Measurements from ENCODE around the gene CASP6. TPM values are rescaled to one million over a fixed set of nuclear protein-coding genes. Genes with fewer than 3 reads are reported as not detected.

Gene CASP6
- total and polyA plus RNA-seq, 2 donors (not counting 1 experiment from before 2014, with no cell fraction given) = 7.7 to 11.6 TPM

DNA sequence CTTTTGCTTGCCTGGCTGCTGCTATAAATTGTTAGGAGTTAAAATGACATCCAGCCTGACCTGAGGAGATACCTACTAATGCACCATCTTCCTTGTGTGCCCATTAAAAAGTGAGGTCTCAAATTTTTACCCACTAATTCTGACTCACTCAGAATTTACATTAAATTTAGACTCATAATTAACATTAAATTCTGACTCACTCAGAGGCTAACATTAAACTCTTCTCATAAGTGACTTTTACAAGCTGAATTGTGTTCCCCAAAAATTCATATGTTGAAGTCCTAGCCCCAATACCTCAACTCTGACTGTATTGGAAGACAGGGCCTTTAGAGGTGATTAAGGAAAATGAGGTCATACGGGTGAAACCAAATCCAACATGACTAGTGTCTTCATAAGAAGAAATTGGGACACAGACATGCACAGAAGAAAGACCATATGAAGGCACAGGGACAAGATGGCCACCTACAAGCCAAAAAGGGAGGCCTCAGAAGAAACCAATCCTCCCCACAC is 11.8 kb downstream of the CASP6 start:
- peak overlapping the region; percentile 40 for H3K4me2 ChIP-seq (replicated peaks; ENCODE audit: low read depth, low read length, poor library complexity, severe bottlenecking)
- no peaks in the 10 kb centered on the region for H3K79me2 ChIP-seq (ENCODE audit: control insufficient read depth, insufficient read depth, low read length)
- DNase-seq (no peak), ATAC-seq (ENCODE audit: low read depth) (no peak)
- 100% methylated on average over 1 of the region's 1 CpG for WGBS (ENCODE audit: insufficient coverage)
- H3K4me3 Mint-ChIP-seq = no peak overlapping the region
- no peaks in the 10 kb centered on the region for H3K9me3 ChIP-seq (ENCODE audit: control extremely low read depth in 1 of 3, control insufficient read depth in 2 of 3, insufficient read depth in 1 of 3, low read length in 2 of 3)
- H3K27ac ChIP-seq (ENCODE audit: low read length in 2 of 2) = peak overlapping the region in 1 of 2 donors; percentile 50
- no peak overlapping the region for H2AFZ ChIP-seq (ENCODE audit: insufficient read depth, low read depth, low read length, poor library complexity, severe bottlenecking)
- no peaks in the 10 kb centered on the region for H4K20me1 ChIP-seq (ENCODE audit: control insufficient read depth, insufficient read depth, low read length, poor library complexity, severe bottlenecking)
- peaks cover 20% of the 10 kb centered on the region for H3K4me1 Mint-ChIP-seq
- H3K4me1 ChIP-seq (ENCODE audit: control insufficient read depth in 2 of 2, insufficient read depth in 2 of 2, low read length in 2 of 2) = peaks cover 12 to 14% of the 10 kb centered on the region in 2 donors
- intact Hi-C loops (cut with micrococcal nuclease) = no loop called here
- H3K4me3 ChIP-seq (ENCODE audit: control extremely low read depth in 1 of 5, extremely low read depth in 1 of 5, insufficient read depth in 1 of 5, low read depth in 2 of 5, low read length in 4 of 5) = no peak overlapping the region
- ChIA-PET CTCF (interaction anchor here (1.3 kb wide), 2 partner anchors 12 to 40 kb away, joined by 3 to 4 read pairs; partner anchors contain the start of gene CASP6), POLR2A (interaction anchor here (0.5 kb wide), 1 partner anchor 14 kb away, joined by 3 read pairs; no protein-coding TSS in a partner anchor)
- H3K9ac ChIP-seq (ENCODE audit: low read length) = no peak overlapping the region
- no peaks in the 10 kb centered on the region for H3K27me3 ChIP-seq (replicated peaks in 1 of 4; ENCODE audit: control extremely low read depth in 1 of 4, control insufficient read depth in 3 of 4, insufficient read depth in 4 of 4, low read length in 3 of 4)
- no peak overlapping the region for H3K27ac Mint-ChIP-seq
- H3K36me3 ChIP-seq (replicated peaks in 1 of 2; ENCODE audit: control extremely low read depth in 1 of 2, control insufficient read depth in 1 of 2, extremely low read depth in 1 of 2, insufficient read depth in 2 of 2, low read length in 1 of 2) = peaks cover 6 to 33% of the 10 kb centered on the region in 2 experiments
- H3K27me3 Mint-ChIP-seq = no peaks in the 10 kb centered on the region
- no peak for TF ChIP-seq EZH2 (IDR thresholded peaks at IDR 0.05; ENCODE audit: borderline replicate concordance, insufficient read depth, low read depth, low read length, poor library complexity, severe bottlenecking)
- TF ChIP-seq, protein P1, sequence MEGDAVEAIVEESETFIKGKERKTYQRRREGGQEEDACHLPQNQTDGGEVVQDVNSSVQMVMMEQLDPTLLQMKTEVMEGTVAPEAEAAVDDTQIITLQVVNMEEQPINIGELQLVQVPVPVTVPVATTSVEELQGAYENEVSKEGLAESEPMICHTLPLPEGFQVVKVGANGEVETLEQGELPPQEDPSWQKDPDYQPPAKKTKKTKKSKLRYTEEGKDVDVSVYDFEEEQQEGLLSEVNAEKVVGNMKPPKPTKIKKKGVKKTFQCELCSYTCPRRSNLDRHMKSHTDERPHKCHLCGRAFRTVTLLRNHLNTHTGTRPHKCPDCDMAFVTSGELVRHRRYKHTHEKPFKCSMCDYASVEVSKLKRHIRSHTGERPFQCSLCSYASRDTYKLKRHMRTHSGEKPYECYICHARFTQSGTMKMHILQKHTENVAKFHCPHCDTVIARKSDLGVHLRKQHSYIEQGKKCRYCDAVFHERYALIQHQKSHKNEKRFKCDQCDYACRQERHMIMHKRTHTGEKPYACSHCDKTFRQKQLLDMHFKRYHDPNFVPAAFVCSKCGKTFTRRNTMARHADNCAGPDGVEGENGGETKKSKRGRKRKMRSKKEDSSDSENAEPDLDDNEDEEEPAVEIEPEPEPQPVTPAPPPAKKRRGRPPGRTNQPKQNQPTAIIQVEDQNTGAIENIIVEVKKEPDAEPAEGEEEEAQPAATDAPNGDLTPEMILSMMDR (IDR thresholded peaks at IDR 0.05) = no peak
- H3K9me3 Mint-ChIP-seq (ENCODE audit: insufficient read depth) = no peaks in the 10 kb centered on the region

DNA sequence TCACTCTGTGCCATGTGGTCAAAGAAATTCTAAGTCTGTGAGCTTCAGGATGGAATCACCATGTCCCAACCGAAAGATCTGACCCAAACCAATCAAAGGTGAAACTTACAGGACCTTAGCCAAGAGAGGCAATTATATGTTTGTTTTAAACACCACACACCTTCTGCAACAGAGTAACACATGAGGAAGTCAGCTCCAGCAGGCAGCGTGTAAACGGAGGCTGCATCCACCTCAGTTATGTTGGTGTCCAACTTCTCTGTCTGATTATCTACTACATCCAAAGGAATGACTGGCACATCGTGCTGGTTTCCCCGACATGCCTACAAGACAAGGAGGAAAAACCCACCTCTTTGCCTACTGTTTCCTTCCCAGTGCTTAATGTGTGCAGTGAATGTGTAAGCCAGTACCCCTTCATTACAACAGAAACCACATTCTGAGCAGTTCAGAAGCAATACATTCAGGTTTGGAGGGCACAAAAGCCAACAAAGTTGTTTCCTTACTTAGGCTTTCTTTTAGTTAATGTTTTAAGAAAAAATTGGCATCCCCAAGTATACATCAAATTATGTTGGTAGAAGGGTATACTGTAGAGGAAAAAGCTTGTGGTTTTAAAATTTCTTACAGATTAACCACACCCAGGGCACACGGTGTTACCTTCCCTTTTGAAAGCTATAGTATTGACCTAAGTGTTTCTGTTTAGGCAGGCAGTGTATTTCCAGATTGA is 12.4 kb downstream of the CASP6 start:
- Histone ChIP-seq H3K4me2 (replicated peaks; ENCODE audit: low read depth, low read length, poor library complexity, severe bottlenecking) (peak overlapping the region; percentile 40), H3K9me3 (ENCODE audit: control extremely low read depth in 1 of 3, control insufficient read depth in 2 of 3, insufficient read depth in 1 of 3, low read length in 2 of 3) (no peaks in the 10 kb centered on the region), H3K27me3 (replicated peaks in 1 of 4; ENCODE audit: control extremely low read depth in 1 of 4, control insufficient read depth in 3 of 4, insufficient read depth in 4 of 4, low read length in 3 of 4) (no peaks in the 10 kb centered on the region), H3K79me2 (ENCODE audit: control insufficient read depth, insufficient read depth, low read length) (no peaks in the 10 kb centered on the region), H2AFZ (ENCODE audit: insufficient read depth, low read depth, low read length, poor library complexity, severe bottlenecking) (no peak overlapping the region), H3K27ac (ENCODE audit: low read length in 2 of 2) (peak overlapping the region in 1 of 2 donors; percentile 50), H3K9ac (ENCODE audit: low read length) (no peak overlapping the region), H4K20me1 (ENCODE audit: control insufficient read depth, insufficient read depth, low read length, poor library complexity, severe bottlenecking) (no peaks in the 10 kb centered on the region), H3K36me3 (replicated peaks in 1 of 2; ENCODE audit: control extremely low read depth in 1 of 2, control insufficient read depth in 1 of 2, extremely low read depth in 1 of 2, insufficient read depth in 2 of 2, low read length in 1 of 2) (peaks cover 6 to 38% of the 10 kb centered on the region in 2 experiments), H3K4me1 (ENCODE audit: control insufficient read depth in 2 of 2, insufficient read depth in 2 of 2, low read length in 2 of 2) (peaks cover 12 to 14% of the 10 kb centered on the region in 2 donors), H3K4me3 (ENCODE audit: control extremely low read depth in 1 of 5, extremely low read depth in 1 of 5, insufficient read depth in 1 of 5, low read depth in 2 of 5, low read length in 4 of 5) (no peak overlapping the region)
- Mint-ChIP-seq H3K27ac (peak overlapping the region; percentile 26), H3K4me3 (peak overlapping the region; percentile 20), H3K27me3 (no peaks in the 10 kb centered on the region), H3K4me1 (peaks cover 19% of the 10 kb centered on the region), H3K9me3 (ENCODE audit: insufficient read depth) (no peaks in the 10 kb centered on the region)
- WGBS (ENCODE audit: insufficient coverage) = no CpG with 5 or more reads among the region's 6 CpGs
- no peak for DNase-seq
- intact Hi-C loops (cut with micrococcal nuclease) = no loop called here
- CTCF ChIA-PET = interaction anchor here (1.3 kb wide), 2 partner anchors 13 to 40 kb away, joined by 3 to 4 read pairs; partner anchors contain the start of gene CASP6
- peak; percentile 31 for ATAC-seq (ENCODE audit: low read depth)
- POLR2A ChIA-PET = interaction anchor here (0.5 to 0.6 kb wide), 2 partner anchors 15 to 131 kb away, joined by 3 to 4 read pairs; partner anchors contain the start of gene MCUB
- TF ChIP-seq, protein P1 (IDR thresholded peaks at IDR 0.05) = no peak
- no peak for TF ChIP-seq EZH2 (IDR thresholded peaks at IDR 0.05; ENCODE audit: borderline replicate concordance, insufficient read depth, low read depth, low read length, poor library complexity, severe bottlenecking)
